Right lobe of liver (tissue), 4 donors: ENCODE measurements around the gene LIN54.

Experiments
- POLR2A ChIP-seq: fragments of 450-650 bp; IDR thresholded peaks from one replicate; pipeline ENCODE4 v1.6.1; 2017; ENCODE audit warnings: antibody characterized with exemption, mild to moderate bottlenecking
- TF ChIP-seq, protein P1 (sequence below), 4 donors: fragments of 200-600 bp in 3 of 4; fragments of 450-650 bp in 1 of 4; IDR thresholded peaks; one replicate each; pipeline versions ENCODE4 v1.5.1 to v1.8.0; 2016 to 2022; ENCODE audit warnings: antibody characterized with exemption in 4 of 4, mild to moderate bottlenecking in 2 of 4
- donor health status: DM: no; HTN: no; CAD: no.
- donor health status: DM: no; HTN: no; CAD: no.
- donor health status: DM: no; HTN: yes; CAD: no.

DNA sequence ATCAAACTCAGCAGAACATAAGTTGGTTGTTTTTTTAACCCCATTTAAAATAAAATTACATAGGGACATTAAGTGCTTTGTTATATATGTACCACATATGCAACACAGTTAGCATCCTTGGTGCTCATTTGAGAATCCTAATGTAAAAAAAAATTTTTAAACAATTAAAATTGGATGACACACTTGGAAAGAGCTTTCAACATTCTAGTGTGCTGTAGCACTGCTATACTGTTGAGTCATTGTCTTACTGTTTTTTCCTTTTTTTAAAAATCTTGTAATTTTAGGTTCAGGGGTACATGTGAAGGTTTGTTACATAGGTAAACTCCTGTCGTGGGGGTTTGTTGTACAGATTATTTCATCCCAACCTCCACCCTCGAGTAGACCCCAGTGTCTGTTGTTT is 97.3 kb downstream of the LIN54 start:
- TF ChIP-seq POLR2A = no peak
- TF ChIP-seq, protein P1, sequence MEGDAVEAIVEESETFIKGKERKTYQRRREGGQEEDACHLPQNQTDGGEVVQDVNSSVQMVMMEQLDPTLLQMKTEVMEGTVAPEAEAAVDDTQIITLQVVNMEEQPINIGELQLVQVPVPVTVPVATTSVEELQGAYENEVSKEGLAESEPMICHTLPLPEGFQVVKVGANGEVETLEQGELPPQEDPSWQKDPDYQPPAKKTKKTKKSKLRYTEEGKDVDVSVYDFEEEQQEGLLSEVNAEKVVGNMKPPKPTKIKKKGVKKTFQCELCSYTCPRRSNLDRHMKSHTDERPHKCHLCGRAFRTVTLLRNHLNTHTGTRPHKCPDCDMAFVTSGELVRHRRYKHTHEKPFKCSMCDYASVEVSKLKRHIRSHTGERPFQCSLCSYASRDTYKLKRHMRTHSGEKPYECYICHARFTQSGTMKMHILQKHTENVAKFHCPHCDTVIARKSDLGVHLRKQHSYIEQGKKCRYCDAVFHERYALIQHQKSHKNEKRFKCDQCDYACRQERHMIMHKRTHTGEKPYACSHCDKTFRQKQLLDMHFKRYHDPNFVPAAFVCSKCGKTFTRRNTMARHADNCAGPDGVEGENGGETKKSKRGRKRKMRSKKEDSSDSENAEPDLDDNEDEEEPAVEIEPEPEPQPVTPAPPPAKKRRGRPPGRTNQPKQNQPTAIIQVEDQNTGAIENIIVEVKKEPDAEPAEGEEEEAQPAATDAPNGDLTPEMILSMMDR (IDR thresholded peaks at IDR 0.05) = no peak
